Brain microvascular endothelial cell (primary cell): ENCODE measurements around the gene CXCL3.

Source experiments
- DNase-seq: peaks from one replicate; pipeline ENCODE4 v3.0.0-alpha.2; 2020
- H3K27ac ChIP-seq: fragments of 250-450 bp; sonication (Bioruptor Pico); 2 replicates; pipeline ENCODE4 v1.5.1; 2020; ENCODE audit warnings: mild to moderate bottlenecking, moderate library complexity
- H3K27me3 ChIP-seq: fragments of 250-450 bp; sonication (Bioruptor Pico); replicated peaks from 2 replicates; pipeline ENCODE4 v1.5.1; 2020; ENCODE audit warnings: mild to moderate bottlenecking
- H3K36me3 ChIP-seq: fragments of 250-450 bp; sonication (Bioruptor Pico); replicated peaks from 2 replicates; pipeline ENCODE4 v1.5.1; 2020; ENCODE audit warnings: mild to moderate bottlenecking
- H3K4me3 ChIP-seq: 2 replicates; pipeline ENCODE4 v1.5.1; 2011; ENCODE audit warnings: low read depth, mild to moderate bottlenecking, control low read depth, low read length, moderate library complexity
- CTCF ChIP-seq: IDR thresholded peaks from 2 replicates; pipeline ENCODE4 v1.5.1; 2011; ENCODE audit warnings: low read depth, mild to moderate bottlenecking, moderate library complexity, low read length, control low read depth, inconsistent platforms; ENCODE audit errors: missing control alignments
- in situ Hi-C: cut with HindIII; loops from 2 replicates; pipeline ENCODE4 v1.10.0; 2017; ENCODE audit warnings: low sequenced_read_pairs, low pct_ligation_motif_present

Gene CXCL3

GRCh38 chr4:74038425-74039314 lies at the start of gene CXCL3:
Gene CXCL3, minus strand, starts transcription at chr4:74038689. Its CDS starts 78 bp downstream, at chr4:74038611.
- in situ Hi-C loops, result no loop called here
- peak; percentile 59 for DNase-seq

GRCh38 chr4:74087481-74087880 lies 49.0 kb upstream of the CXCL3 start:
- H3K4me3 ChIP-seq, result no peak overlapping the region
- no peak for DNase-seq
- no peaks in the 10 kb centered on the region for H3K27me3 ChIP-seq
- in situ Hi-C loops, result no loop called here
- no peak overlapping the region for H3K27ac ChIP-seq
- no peak for TF ChIP-seq CTCF
- H3K36me3 ChIP-seq, result no peaks in the 10 kb centered on the region

More at GRCh38 chr4:74038425-74039314, at the start of gene CXCL3:
- peak; percentile 21 for TF ChIP-seq CTCF
- Histone ChIP-seq H3K36me3 (no peaks in the 10 kb centered on the region), H3K27ac (peak within 1 kb of the TSS; percentile 78), H3K4me3 (peak within 1 kb of the TSS; percentile 78), H3K27me3 (no peaks in the 10 kb centered on the region)

- Histone ChIP-seq H3K27ac (no peak overlapping the region), H3K4me3 (no peak overlapping the region), H3K36me3 (no peaks in the 10 kb centered on the region), H3K27me3 (no peaks in the 10 kb centered on the region)
- no peak for TF ChIP-seq CTCF
- no peak for DNase-seq
- in situ Hi-C loops, result no loop called here
Measured at GRCh38 chr4:74085669-74086068, 47.2 kb upstream of the CXCL3 start.

GRCh38 chr4:74084984-74085383 lies 46.5 kb upstream of the CXCL3 start:
- H3K36me3 ChIP-seq, result no peaks in the 10 kb centered on the region
- in situ Hi-C loops, result no loop called here
- no peak for TF ChIP-seq CTCF
- no peak for DNase-seq
- no peaks in the 10 kb centered on the region for H3K27me3 ChIP-seq
- no peak overlapping the region for H3K4me3 ChIP-seq
- no peak overlapping the region for H3K27ac ChIP-seq

DNA sequence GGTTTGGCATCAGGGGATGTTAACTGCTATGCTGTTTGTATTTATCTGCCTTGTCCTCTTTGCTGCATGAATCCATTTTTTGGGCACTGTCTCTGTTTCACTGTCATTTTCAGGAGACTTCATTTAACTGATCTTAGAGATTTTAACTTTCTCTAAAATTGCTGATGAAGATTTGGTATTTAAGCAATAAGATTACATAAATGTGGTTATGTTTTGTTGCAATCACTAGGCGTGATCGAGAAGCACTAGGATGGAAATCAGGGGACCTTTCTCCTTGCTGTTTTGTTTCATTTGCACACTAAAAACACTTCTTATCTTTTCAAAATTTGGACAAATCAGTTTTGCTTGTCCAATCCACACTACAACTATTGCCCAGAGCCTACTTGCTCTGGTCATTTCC lies 45.1 kb upstream of the CXCL3 start:
- TF ChIP-seq CTCF, result no peak
- H3K27me3 ChIP-seq, result no peaks in the 10 kb centered on the region
- in situ Hi-C loops, result no loop called here

More for the DNA sequence above, 45.1 kb upstream of the CXCL3 start:
- no peak overlapping the region for H3K27ac ChIP-seq
- no peak for DNase-seq
- no peaks in the 10 kb centered on the region for H3K36me3 ChIP-seq
- H3K4me3 ChIP-seq, result no peak overlapping the region
